SK-N-SH (cell line): ENCODE measurements around the gene GDF9.

Source experiments
- CTCF ChIP-seq: fragments of 200-600 bp; sonication (generic); IDR thresholded peaks from 2 replicates; pipeline ENCODE4 v1.6.1; 2017; ENCODE audit warnings: antibody characterized with exemption, mild to moderate bottlenecking, moderate library complexity
- EP300 ChIP-seq, 2 experiments: IDR thresholded peaks; 2 replicates each; pipeline versions ENCODE4 v1.4.0 to v1.6.1; 2012; ENCODE audit warnings: borderline replicate concordance in 1 of 2, low read depth in 1 of 2, low read length in 1 of 2
- MAX ChIP-seq: IDR thresholded peaks from 2 replicates; pipeline ENCODE4 v1.4.0; 2012; ENCODE audit warnings: low read depth
- NFIC ChIP-seq: IDR thresholded peaks from 2 replicates; pipeline ENCODE4 v1.4.0; 2012; ENCODE audit warnings: borderline replicate concordance
- POLR2AphosphoS5 ChIP-seq: IDR thresholded peaks from 2 replicates; pipeline ENCODE4 v1.6.1; 2012; ENCODE audit warnings: low read depth, low read length
- RAD21 ChIP-seq: IDR thresholded peaks from 2 replicates; pipeline ENCODE4 v1.6.1; 2012; ENCODE audit warnings: mild to moderate bottlenecking, low read length
- RFX5 ChIP-seq: IDR thresholded peaks from 2 replicates; pipeline ENCODE4 v1.6.1; 2012; ENCODE audit warnings: mild to moderate bottlenecking, improper control_type of control experiment, low read length
- USF2 ChIP-seq: fragments of 150-350 bp; IDR thresholded peaks from 2 replicates; pipeline ENCODE4 v1.6.1; 2017; ENCODE audit warnings: antibody characterized with exemption, low read length, low read depth, borderline replicate concordance
- YY1 ChIP-seq: IDR thresholded peaks from 2 replicates; pipeline ENCODE4 v1.4.0; 2012; ENCODE audit warnings: low read depth, mild to moderate bottlenecking

- peak; percentile 91 for TF ChIP-seq CTCF
- TF ChIP-seq USF2 = no peak
- TF ChIP-seq YY1 = no peak
- peak; percentile 37; the same call in 1 of the 2 replicates for TF ChIP-seq MAX
- TF ChIP-seq EP300 (IDR thresholded peaks at IDR 0.05; ENCODE audit: borderline replicate concordance in 1 of 2, low read depth in 1 of 2, low read length in 1 of 2) = no peak
- TF ChIP-seq NFIC = no peak
- no peak for TF ChIP-seq RFX5
- peak; percentile 90 for TF ChIP-seq RAD21
- TF ChIP-seq POLR2AphosphoS5 = no peak
Measured at GRCh38 chr5:132820162-132820754, 46.0 kb downstream of the GDF9 start.
